Stimulated activated CD4-positive, alpha-beta T cell treated with anti-CD3 and anti-CD28 coated beads, Interleukin-4, amount 100 ng/mL, for 48 hours (primary cell): ENCODE data around the gene CCDC102B.
"Not testable (repeated sequence)": the region's sequence is repeated elsewhere in the genome, so short reads cannot be mapped to it uniquely, and the experiment has no call there.

ENCODE experiments used
- DNase-seq, 2 donors: peaks; one replicate each; pipeline ENCODE4 v3.0.0-alpha.2; 2020; ENCODE audit warnings: low read depth in 2 of 2

Gene CCDC102B

DNA sequence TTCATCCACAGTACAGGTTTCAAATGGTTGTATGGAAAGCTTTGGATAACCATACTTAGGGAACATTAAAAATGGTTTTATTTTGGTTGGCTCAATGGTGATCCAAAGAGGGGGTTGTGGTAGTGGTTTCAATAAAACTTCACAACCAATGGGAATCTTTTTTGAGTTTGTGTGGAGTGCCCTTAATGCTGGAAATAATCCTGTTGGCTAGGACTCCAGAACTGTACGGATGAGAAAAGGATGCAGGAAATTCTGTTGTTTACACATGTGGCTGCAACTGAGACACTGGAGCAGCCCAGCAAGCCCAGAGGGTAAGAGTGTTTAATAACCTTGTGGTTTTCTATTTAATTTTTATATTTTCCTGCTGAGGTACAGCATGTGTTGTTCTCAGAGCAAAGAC, at the start of gene CCDC102B:
TSS of gene CCDC102B (plus strand) at position 210 of the 400 bp plus-strand sequence. CDS start 38,684 bp downstream, outside the sequence.
- DNase-seq = no peak

DNA sequence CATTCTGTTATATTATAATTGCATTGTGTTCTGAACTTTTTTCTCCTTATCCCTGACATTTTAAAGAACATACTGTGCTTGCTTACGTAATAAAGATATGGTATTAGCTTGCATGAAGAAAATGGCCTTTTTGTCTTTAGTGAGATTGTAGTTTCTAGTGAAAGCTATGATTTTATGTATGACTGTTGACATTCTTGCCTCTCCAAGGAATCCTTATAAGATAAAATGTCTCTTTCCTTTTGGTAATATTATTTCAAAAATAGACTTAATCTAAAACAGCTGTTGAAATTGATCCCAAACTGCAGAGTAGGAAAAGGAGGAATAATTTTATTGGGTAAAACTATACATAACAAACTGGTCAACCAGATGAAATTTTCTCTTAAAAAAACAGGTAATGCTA, 40.8 kb upstream of the CCDC102B start:
- no peak for DNase-seq

DNA sequence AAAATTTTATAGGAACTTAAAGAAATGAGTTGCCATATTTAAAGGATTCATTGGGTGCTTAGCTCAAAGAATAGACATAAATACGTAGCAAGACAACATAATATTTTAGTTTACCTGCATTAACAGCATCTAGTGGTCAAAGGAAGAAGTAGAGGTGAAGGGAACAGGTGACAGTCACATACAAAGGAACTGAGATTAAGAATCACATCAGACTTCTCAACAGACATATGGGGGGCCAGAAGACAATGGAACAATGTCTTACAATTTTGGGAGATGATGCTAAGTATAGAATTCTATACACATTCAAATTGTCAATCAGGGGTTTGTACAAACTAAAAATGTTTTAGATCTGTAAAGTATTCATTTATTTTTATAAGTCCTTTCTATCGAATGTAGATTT, 38.6 kb upstream of the CCDC102B start:
- no peak for DNase-seq

DNA sequence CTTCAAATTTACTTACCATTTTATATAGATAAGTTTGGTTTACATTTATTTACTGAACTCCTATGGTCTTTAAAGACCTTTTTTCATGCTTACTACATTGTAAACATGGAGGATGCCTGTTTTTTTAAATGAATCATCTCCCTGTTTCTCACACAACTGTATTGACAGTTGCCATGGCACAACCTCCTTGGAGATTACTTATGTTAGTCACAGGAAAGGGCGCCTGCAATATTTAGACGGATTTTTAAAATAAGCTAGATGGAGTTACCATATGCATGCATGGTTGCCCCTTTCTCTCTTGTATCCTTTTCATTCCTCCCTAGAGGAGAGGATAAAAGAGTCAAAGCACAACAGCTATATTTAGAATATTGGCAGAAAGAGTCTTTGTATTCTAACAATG, 34.8 kb upstream of the CCDC102B start:
- no peak for DNase-seq

DNA sequence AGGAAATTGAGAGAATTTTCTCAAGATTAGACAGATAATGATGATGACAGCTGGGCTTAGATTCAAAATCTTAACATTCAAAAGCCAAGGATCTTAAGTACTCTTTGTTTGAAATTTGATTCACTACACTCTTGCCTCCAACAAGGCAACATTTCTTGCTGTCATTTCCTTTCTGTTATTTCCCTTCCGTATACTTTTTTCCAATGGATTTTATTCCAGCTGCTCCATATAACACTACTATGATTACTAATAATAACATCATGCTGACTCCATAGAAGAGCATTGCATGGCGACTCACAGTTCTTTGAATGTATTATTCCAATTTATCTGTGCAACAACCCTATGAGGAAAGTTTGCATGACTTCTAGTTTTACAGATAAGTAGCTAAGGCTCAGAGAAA, 33.9 kb upstream of the CCDC102B start:
- DNase-seq = no peak

DNA sequence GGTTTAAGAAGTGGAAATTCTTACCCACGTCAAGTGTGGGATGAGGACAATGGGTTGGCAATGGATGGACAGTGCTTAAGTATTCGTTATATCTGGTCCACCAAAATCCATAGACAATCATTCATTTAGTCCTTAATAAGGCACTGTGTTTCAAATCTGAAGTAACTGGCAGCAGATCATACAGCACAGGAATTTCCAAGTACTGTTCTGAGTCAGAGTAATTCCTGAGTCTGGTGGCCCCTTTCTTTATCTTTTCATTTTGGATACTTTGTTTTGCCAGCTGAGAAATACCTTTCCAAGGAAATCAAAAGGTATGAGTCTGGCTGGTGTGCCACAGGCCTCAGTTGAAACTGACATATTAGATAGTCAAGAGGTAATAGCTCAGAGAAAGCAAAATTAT, 31.4 kb upstream of the CCDC102B start:
- DNase-seq = no peak

DNA sequence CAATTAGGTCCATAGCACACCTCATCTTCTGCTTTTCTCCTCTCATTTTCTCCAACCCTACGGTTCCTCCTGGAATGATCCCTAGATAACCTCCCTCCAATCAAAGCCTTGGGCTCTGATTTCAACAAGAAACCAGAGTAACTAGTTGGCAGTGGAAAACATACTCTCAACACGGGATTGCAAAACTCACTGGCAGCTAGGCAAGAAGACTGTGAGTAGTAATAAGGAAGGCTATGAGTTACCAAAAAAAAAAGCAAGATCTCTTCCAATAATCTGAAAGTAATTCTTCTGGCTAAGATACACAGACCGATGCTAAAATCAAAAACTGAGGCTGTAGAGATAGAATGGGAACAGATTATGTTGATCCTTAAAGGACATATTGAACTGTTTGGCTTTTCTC, 28.4 kb upstream of the CCDC102B start:
- no peak for DNase-seq

DNA sequence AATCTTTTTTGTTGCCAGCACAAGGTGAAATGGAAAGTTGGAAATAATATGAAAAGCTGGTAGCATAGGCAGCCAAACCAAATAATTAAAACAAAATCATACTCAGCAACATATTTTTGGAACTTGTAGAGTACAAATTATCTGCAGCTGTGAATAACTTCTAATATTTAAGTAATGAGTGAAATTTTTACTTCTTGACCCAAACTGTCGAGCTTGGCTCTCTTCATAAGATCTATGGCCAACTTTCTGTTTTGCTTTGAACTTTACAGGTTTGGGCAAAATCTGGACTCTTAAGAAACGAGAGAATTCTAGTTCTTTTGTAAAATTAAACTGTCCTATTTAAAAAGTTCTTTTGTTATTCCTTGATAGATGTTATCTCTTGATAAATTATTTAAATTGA, 25.6 kb upstream of the CCDC102B start:
- DNase-seq = no peak

DNA sequence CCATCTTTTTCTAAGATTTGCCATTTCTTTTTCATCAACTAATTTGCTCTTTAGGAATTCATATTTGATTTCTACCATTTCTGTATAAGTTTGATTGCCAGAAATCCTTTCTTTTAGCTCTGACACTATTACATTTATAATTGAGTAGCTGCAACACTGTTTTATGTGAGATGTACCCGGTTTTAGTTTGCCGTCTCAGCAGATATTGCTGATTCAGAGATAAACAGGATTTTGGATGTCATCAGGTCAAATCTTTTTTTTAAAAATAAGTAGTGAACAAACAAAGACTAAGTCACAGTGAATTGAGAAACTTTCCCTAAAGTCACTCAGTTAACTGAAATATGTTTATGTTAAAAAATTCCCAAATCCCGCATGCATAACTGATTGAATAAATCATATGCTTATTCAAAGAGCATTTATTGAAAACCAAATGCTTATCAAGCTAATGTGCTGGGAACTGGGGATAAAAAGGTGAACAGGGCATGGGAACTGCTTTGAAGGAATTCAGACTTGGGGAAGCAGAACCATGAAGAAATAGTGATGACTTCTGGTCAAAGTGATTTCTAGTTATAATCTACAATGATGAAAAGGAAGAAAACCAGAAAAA, 19.5 kb upstream of the CCDC102B start:
- DNase-seq = no peak

DNA sequence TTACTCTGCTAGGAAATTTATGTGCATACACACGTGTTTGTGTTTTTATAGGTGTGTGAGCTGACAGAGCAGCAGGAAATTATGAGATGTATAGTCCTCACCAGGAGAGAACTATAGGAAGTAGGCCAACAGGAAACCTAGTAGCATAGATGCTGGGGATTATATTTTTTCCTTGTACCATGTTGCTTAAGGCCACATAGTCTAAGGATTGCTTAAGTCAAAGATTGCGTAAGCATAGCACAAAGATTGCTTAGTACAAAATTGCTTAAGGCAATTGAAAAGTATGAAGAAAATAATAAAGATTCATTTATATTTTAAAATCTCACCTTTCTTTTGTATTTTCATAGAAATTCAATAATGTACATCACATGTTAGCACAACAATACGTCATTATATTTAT, 18.7 kb upstream of the CCDC102B start:
- no peak for DNase-seq

DNA sequence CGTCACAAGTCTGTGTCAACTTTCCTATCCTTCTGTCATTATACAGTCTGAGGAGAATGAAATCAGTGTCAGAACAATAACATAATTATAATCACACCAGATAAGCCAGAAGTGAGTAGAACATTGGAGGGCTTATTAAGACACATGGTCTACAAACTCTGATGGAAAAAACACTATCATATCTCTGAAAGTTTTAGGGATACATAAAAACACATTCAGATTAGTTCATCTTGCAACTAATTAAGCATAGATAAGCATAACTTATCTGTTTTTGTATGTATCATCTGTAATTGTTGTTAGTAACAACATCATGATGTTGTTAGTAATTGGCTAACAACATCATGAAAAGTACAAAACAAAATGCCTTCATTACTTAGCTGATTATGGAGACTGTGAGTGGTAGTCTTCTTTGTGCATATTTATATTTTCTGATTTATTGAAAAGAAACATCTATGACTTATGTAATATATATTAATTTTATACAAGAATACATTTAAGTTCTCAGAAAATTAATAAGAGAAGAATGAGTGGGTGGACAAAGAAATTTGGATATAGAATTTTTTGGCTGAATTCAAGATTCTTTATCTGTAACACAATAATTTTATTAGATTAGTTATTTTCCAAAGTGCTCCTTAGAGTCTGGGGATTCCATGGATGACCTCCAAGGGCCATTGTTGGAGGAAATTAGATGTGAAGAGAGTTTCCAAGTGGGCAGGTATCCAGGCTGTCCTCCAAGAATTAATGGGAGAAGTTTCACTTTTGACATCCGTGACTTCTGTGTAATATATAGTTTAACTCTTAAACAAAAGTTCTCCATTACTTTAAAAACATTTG, 16.9 kb upstream of the CCDC102B start:
- DNase-seq = no peak

DNA sequence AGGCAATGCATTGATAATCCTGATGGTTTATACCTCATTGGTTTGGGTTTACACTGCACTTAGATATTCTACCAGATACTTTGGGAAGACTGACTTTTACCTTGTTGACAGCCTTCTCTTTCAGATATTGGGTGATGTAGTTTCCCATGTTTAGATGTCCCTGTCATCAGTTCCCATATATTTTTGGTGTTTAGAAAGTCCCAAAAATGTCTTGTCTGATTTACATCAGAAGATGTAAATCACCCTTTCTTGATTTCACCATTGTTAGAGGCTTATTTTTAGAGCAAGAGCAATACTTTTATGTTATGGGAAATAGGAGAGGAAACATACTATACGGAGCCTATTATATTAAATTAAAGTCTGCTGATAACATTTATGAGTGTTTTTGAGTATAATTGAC, 14.4 kb upstream of the CCDC102B start:
- no peak for DNase-seq

DNA sequence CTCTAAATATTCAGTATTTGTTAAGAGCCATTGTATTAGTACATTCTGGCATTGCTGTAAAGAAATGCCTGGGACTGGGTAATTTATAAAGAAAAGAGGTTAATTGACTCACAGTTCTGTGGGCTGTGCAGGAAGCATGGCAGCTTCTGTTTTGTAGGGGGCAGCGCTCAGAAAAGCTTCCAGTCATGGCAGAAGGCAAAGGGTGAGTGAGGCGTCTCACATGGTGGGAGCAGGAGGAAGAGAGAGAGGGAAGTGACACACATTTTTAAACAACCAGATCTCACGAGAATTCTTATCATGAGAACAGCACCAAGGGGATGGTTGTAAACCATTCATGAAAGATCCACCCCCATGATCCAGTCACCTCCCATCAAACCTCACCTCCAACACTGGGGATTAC, 13.8 kb upstream of the CCDC102B start:
- DNase-seq = no peak

DNA sequence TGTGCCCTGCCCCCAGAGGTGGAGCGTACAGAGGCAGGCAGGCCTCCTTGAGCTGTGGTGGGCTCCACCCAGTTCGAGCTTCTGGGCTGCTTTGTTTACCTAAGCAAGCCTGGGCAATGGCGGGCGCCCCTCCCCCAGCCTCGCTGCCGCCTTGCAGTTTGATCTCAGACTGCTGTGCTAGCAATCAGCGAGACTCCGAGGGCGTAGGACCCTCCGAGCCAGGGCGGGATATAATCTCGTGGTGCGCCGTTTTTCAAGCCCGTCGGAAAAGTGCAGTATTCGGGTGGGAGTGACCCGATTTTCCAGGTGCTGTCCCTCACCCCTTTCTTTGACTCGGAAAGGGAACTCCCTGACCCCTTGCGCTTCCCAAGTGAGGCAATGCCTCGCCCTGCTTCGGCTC, 7.6 kb upstream of the CCDC102B start:
- not testable (repeated sequence) for DNase-seq

DNA sequence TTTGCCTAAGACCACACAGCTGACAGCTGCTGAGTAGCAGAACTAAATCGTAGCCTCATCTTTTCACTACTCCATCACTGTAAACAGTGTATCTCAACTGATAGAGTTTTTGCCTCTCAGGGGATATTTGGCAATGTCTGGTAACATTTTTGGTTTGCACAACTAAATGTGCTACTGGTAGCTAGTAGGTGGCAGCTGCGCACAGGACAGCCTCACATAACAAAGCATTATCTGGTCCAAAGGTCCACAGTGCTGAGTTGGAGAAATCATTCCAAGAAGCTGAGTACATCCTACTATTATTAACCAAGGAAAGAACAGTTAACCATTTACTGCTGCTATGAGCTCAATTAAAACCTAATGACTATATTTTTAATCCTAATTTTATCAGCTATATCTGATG, 6.1 kb upstream of the CCDC102B start:
- DNase-seq = no peak

DNA sequence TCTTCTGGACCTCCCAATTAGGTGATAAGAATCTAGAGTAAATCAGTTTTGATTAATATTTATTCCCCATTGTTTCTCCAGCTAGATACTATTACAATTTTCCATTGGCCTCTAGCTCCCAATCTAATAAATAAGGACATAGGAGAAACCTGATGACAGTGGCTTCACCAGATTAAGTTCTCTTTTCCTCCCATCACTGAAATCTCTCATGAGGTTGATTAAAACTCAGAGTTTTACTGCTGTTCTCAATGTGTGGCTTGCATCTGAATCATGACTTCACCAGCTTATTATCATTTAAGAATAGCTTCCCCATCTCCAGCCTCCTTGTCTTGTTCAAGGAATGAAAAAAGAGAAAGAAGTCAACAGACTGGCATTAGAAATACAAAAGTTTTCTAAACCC, 3.9 kb upstream of the CCDC102B start:
- DNase-seq = no peak

DNA sequence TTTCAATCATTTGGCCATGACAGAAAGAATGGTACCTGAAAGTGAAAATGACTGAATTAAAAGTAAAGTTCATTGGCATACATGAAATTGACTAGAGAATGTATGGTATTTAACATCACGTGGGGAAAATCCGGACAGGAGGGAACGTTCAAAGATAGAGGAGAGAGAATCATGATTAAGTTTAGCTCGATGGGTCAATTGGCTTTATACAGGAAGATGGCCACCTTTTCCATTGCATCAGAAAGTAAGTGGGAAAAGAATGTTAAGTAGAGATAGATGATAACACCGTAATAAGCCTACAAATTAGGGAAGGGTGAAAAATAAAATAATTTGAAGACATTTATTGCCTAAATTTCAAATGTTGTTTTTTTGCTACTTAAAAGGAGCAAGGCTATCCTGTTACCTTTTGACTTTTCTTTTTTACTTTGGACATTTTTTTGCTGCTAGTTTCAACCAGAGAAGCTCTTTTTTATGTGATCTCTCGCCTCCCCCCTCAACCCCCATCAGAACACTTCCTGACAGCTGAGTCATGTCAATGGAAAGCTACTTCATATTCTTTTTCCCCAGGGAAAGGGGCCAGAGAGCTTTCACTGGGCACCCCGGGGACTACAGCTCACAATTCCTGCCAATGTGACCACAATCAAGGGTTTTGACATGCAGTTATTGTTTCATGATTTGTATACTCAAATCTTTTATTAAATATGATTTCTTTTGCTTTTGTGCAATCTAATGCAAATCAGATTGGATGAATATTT, 767 bp upstream of the CCDC102B start:
- no peak for DNase-seq

DNA sequence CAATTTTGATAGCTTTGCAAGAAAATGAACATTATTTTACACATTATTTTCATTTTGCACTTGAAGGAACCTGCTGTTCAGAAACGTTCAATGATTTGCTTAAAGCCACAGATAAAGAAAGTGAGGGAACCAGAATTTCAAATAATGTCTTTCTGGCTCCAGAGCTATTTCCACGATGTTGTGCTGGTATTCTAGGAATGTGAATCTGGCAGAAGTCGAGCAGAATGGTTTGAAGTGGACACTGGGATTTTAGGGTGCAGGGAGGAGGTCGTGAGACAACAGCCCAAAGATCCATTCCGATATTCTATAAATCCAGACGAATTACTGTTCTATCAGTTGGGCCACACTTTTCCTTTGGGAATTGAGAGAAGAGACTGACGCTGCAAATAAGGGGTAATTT, 2.2 kb downstream of the CCDC102B start:
- DNase-seq = no peak

DNA sequence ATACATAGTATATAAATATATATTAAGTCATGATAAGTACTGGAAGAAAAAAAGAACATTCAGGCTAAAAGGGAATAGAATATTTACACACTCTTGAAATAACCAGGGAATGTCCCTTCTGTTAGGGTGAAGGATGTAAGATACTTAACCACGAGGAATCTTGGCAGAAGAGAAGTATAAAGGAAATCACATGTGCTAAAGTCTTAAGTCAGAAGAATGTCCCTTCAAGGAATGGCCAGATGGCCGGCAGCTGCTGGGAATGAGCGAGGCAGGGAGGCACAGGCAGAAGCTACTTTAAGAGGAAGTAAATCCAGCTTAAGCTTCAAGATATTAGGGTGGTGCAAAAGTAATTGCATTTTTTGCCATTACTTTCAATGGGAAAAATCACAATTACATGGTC, 5.5 kb downstream of the CCDC102B start:
- DNase-seq = no peak

DNA sequence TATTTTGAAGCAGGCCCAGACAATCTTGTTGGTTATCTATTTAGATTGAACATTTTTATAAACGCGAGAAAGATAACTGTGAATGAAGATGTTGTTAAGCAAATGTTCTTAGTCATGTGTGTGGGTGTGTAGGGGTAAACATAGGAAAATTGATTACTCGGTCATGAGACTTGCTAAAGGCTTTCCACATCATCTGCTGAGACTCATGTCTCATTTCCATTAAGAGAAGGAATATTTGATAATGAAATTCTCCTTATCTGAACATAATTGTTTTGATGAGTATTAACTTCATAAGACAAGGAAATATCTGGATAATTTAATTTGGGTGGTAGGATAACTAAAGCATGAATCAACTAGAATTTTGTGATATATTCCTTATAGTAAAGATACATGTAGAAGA, 19.7 kb downstream of the CCDC102B start:
- DNase-seq = no peak

DNA sequence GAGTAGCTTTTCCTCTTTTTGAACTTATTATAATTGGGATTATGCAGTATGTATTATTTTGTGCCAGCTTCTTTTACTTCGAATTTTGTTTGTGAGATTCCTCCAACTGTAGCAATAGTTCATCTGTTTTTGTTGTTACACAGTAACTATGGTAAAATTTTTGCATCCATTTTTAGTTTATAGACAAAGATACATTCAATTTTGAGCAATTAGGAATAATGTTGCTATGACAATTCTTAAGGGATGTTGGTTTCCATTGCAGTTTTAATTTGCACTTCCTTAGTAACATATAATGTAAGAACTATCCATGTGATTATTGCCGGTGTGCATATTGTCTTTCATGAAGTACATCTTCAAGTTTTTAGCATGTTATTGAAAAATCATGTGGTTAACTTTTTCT, 20.7 kb downstream of the CCDC102B start:
- no peak for DNase-seq

DNA sequence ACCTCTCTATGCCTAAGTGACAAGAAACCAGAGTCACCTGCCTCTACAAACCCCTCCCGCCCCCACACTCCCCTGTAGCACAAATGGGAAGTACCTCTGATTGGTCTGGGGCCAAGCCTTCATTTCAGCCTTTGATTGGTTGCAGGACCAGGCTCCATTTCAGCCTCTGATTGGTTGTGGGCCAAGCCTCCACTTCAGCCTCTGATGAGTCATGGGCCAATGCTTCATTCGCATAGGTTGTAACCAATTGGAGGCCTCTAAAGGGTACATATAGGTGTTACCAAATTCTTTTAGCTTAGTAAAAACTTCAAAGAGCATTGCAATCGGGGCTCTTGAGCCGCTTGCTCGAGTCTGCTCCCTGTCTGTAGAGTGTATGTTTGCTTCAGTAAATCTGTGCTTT, 25.0 kb downstream of the CCDC102B start:
- no peak for DNase-seq

DNA sequence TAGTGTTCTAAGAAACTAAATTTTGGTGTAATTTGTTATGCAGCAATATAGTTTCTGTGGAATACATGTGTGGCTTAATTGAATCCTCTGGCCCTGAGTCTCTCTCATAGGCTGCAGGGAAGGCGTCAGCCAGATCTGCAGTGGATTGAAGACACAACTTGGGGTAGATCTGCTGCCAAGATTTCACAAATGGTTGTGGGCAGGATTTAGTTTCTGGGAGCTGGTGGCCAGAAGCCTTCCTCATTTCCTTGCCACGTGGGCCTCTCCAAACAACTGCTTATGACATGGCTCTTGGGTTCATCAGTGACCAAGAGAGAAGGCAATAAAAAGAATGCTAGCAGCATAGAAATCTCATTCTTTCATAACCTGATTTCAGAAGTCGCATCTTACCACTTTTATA, 28.2 kb downstream of the CCDC102B start:
- no peak for DNase-seq
